HG02870 (cell line): ENCODE data around the gene TCF7.

ENCODE experiments used
- ATAC-seq: cut with Tn5 transposase; IDR thresholded peaks from one replicate; pipeline ENCODE4 v1.9.1; 2021; ENCODE audit warnings: mild to moderate bottlenecking, moderate library complexity; ENCODE audit not compliant: unreplicated experiment

Gene TCF7

GRCh38 chr5:134129411-134130238 is 15.1 kb downstream of the TCF7 start:
- no peak for ATAC-seq

- ATAC-seq = no peak
Observed at GRCh38 chr5:134130239-134130945, 15.9 kb downstream of the TCF7 start.

- ATAC-seq = no peak
Observed at GRCh38 chr5:134131165-134131564, 16.7 kb downstream of the TCF7 start.

DNA sequence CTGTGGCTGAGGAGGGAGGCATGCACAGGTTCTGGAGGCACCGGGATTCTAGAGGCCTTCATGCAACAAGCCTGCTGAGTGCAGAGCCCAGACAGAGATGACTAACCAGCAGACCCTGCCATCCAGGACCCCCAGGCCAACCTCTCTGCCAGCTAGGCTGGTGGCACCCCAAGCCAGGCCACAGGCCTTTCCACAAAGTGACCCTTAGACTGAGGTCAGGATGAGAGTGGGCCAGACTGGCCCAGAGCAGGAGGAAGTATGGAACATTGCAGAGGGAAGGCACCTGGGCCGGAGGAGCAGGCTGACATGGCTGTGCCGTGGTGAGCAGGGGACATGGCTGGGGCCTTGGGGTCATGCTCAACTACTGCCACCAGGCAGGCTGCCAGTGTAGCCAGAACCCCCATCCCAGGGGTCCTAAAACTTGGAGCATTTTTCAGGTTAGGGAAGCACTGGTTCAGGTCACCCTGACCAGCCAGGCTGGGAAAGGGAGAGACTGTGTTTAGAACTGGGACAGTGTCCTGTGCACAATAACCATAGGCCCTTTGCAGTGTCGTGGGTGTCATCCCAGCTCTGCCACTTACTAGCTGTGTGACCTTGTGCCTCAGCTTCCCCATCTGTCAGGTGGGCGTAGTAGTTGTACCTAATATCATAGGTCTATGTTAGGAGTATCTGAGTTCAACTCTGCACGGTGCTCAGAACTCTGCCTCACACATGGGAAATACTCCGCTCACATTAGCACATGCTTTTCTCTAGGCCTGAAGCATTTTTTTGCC is 17.3 kb downstream of the TCF7 start:
- no peak for ATAC-seq

- ATAC-seq = peak; percentile 68
Observed at GRCh38 chr5:134132372-134133187, 18.1 kb downstream of the TCF7 start.

DNA sequence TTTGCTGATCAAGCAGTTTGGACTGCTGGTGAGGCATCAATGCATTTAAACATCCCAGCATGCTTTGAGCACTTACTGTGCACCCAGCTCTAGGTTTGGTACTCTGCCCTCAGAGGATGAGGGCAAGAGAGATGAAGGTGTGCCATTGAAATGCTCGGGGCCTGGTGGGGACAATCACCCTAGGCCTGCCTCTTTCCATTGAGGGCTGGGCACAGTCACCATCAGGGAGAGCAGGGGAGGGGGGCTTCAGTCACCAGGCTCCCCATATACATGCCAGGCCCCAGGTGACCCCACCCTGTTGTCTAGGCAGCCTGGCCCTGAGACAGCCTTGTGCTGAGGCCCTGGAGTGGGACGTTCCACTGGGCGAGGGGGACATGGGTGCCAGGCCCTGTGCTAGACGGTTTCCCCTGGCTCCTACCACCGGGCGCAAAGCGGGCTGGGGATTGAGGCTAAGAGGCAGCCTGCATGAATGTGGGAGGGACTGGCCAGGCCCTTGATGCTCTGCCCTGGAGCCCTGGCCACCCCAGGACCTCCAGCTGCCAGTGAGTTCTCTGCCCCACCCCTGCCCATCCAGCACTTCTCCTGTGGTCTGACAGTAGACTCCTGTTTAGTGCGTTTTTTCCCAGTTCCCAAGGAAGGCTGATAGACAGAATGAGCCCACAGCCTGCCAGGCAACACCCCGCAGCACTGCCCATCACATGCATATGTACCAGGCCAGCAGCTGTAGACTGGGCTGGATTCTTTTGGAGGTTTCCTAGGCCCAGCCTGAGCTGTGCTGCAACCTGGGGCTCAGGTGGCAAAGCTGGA is 18.9 kb downstream of the TCF7 start:
- ATAC-seq = no peak

GRCh38 chr5:134133995-134134541 is 19.6 kb downstream of the TCF7 start:
- no peak for ATAC-seq

DNA sequence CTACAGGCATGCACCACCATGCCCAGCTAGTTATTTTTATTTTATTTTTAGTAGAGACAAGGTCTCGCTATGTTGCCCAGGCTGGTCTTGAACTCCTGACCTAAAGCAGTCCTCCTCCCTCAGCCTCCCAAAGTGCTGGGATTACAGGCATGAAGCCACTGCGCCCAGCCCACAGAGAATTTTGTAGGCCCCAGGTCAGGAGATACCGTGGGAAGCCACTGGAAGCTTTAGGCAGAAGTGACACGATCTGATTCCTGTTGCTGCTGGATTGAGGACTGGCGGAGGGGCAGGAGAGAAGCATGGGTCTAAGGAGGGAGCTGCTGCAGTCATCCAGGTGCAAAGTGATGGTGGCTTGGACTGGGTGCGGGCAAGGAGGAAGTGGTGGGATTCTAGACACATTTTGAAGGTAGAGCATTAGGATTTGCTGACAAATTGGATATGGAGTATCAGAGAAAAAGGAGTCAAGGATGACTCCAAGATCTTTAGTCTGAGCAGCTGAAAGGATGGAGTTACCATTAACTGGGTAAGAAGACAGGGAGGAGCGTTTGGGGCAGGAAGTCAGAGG is 20.7 kb downstream of the TCF7 start:
- ATAC-seq = no peak

DNA sequence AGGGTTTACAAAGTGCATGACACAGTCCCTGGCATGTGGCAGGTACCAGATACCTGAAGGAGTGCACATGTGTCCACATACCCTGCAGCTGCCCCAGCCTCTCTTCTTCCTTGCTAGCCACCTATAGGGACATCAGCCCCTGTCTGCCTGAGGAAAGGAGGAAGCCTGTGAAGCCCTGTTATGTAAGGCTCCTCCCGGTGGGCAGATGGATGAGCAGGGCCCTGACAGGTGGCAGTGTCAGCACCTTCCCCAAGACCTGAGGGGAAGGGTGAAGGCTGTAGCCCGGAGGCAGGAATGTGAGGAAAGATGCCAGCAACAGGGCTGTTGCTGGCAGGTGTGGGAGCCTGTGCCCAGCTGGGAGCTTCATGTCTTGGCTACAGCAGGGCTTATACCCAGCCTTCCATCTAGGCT is 21.7 kb downstream of the TCF7 start:
- ATAC-seq = no peak

- ATAC-seq = no peak
Observed at GRCh38 chr5:134136771-134137170, 22.3 kb downstream of the TCF7 start.

- peak; percentile 80 for ATAC-seq
Observed at GRCh38 chr5:134138416-134139376, 24.2 kb downstream of the TCF7 start.

DNA sequence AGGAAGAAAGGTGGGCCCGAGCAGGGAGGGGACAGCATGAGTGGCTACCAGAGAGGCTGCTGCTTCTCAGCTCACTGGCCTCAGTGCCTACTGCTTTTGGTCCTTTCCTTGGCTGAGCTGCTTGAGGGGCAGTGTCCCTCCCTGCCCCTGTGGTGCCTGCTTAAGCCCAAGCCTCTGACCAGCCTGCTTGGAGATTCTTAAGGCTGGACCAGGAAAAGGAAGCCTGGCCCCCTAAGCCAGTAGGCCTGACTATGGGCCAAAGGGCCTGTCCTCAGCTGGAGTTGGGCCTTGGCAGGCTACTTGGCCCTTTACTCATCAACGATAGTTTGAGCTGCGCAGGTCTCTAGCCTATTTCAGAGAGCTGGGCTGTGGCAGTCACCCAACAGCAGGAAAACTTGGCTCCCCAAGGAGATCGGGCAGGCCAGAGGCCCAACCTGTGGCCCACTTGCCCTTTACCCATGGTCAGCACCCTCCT is 24.9 kb downstream of the TCF7 start:
- ATAC-seq = no peak

- no peak for ATAC-seq
Observed at GRCh38 chr5:134139891-134140469, 25.5 kb downstream of the TCF7 start.

GRCh38 chr5:134140530-134141201 is 26.2 kb downstream of the TCF7 start:
- ATAC-seq = no peak

DNA sequence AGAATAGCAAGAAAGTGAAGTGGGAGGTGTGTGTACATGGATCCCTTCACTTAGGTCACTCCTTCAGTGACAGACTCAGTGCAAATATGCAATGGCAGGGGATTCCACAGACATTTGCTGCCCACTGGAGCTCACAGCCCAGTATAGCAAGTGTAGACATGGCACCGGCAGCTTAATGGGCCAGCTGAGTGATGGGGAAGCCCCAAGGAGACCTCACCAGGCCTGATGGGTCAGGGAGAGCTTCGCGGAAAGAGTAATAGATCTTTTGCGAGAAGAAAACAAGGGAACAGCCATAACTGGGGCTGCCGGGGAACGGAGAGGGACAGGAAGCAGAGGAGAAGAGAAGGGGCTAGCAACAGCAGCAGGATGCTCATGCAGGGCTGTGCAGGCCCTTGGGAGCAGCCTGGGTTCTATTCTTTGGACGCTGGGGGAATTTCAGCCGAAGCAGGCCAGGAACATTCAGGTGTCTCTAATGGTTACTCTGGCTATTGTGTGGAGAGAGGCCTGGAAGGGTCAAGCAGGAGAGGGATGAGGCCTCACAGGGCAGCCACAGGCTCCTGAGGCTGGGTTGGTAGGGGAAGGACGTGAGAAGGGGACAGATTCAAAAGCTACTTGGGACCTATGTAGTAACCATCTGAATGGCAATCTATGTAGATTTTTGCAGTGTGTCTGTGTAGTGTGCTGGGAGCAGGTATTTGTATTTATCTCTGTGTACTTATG is 27.0 kb downstream of the TCF7 start:
- ATAC-seq = no peak

DNA sequence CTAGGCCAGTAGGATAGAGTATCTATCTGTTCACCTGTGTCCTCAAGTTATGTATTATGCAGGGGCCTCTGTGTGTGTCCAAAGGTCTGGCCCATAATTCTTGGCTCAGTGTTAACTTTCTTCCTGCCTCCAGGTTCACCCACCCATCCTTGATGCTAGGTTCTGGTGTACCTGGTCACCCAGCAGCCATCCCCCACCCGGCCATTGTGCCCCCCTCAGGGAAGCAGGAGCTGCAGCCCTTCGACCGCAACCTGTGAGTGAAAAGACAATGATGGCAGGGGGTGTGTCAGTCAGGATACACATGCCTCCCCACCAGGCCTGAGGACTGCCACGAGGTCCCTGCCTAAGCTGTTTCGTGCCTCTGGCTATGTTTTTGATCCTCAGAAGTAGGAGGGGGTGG is 27.6 kb downstream of the TCF7 start:
- no peak for ATAC-seq
